ENCODE measurements around the gene ZSWIM1. TPM values are rescaled to one million over a fixed set of nuclear protein-coding genes. Genes with fewer than 3 reads are reported as not detected.

Gene ZSWIM1
- total and polyA plus RNA-seq, 2 of the 13 experiments (the other 11 are each of a cell fraction or from before 2014, with no cell fraction given): 9.5 to 11.7 TPM

GRCh38 chr20:45872626-45873025, 8.4 kb upstream of the ZSWIM1 start (continued):
- TF ChIP-seq PCBP1 (IDR thresholded peaks at IDR 0.05; ENCODE audit: borderline replicate concordance, low read depth, low read length): no peak
- no peak for TF ChIP-seq TCF7L2 (IDR thresholded peaks at IDR 0.05; ENCODE audit: low read depth, low read length)
- TF ChIP-seq CEBPB (IDR thresholded peaks at IDR 0.05; ENCODE audit: borderline replicate concordance, low read depth, low read length): no peak
- TF ChIP-seq MED13 (CRISPR knock-in tag; IDR thresholded peaks at IDR 0.05): no peak
- TF ChIP-seq, protein P1, sequence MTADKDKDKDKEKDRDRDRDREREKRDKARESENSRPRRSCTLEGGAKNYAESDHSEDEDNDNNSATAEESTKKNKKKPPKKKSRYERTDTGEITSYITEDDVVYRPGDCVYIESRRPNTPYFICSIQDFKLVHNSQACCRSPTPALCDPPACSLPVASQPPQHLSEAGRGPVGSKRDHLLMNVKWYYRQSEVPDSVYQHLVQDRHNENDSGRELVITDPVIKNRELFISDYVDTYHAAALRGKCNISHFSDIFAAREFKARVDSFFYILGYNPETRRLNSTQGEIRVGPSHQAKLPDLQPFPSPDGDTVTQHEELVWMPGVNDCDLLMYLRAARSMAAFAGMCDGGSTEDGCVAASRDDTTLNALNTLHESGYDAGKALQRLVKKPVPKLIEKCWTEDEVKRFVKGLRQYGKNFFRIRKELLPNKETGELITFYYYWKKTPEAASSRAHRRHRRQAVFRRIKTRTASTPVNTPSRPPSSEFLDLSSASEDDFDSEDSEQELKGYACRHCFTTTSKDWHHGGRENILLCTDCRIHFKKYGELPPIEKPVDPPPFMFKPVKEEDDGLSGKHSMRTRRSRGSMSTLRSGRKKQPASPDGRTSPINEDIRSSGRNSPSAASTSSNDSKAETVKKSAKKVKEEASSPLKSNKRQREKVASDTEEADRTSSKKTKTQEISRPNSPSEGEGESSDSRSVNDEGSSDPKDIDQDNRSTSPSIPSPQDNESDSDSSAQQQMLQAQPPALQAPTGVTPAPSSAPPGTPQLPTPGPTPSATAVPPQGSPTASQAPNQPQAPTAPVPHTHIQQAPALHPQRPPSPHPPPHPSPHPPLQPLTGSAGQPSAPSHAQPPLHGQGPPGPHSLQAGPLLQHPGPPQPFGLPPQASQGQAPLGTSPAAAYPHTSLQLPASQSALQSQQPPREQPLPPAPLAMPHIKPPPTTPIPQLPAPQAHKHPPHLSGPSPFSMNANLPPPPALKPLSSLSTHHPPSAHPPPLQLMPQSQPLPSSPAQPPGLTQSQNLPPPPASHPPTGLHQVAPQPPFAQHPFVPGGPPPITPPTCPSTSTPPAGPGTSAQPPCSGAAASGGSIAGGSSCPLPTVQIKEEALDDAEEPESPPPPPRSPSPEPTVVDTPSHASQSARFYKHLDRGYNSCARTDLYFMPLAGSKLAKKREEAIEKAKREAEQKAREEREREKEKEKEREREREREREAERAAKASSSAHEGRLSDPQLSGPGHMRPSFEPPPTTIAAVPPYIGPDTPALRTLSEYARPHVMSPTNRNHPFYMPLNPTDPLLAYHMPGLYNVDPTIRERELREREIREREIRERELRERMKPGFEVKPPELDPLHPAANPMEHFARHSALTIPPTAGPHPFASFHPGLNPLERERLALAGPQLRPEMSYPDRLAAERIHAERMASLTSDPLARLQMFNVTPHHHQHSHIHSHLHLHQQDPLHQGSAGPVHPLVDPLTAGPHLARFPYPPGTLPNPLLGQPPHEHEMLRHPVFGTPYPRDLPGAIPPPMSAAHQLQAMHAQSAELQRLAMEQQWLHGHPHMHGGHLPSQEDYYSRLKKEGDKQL (CRISPR knock-in tag; IDR thresholded peaks at IDR 0.05; ENCODE audit: low read depth): no peak
- TF ChIP-seq ZNF567 (CRISPR knock-in tag; IDR thresholded peaks at IDR 0.05; ENCODE audit: borderline replicate concordance): no peak
- TF ChIP-seq, protein P2, sequence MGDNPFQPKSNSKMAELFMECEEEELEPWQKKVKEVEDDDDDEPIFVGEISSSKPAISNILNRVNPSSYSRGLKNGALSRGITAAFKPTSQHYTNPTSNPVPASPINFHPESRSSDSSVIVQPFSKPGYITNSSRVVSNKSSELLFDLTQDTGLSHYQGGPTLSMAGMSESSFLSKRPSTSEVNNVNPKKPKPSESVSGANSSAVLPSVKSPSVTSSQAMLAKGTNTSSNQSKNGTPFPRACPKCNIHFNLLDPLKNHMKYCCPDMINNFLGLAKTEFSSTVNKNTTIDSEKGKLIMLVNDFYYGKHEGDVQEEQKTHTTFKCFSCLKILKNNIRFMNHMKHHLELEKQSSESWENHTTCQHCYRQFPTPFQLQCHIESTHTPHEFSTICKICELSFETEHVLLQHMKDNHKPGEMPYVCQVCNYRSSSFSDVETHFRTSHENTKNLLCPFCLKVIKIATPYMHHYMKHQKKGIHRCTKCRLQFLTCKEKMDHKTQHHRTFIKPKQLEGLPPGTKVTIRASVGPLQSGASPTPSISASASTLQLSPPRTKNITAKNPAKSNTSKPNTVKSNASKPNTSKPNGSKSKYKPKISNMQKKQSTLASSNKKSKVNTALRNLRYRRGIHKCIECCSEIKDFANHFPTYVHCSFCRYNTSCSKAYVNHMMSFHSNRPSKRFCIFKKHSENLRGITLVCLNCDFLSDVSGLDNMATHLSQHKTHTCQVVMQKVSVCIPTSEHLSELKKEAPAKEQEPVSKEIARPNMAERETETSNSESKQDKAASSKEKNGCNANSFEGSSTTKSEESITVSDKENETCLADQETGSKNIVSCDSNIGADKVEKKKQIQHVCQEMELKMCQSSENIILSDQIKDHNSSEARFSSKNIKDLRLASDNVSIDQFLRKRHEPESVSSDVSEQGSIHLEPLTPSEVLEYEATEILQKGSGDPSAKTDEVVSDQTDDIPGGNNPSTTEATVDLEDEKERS (CRISPR knock-in tag; IDR thresholded peaks at IDR 0.05): 0 out of 2 replicates have a peak, but pooled peaks have one; percentile 24
- 0 out of 2 replicates have a peak, but pooled peaks have one; percentile 30 for TF ChIP-seq ZFP90 (CRISPR knock-in tag; IDR thresholded peaks at IDR 0.05; ENCODE audit: borderline replicate concordance)
- TF ChIP-seq ELF3 (CRISPR knock-in tag; IDR thresholded peaks at IDR 0.05): 0 out of 2 replicates have a peak, but pooled peaks have one; percentile 21
- 0 out of 2 replicates have a peak, but pooled peaks have one; percentile 22 for TF ChIP-seq SP2 (CRISPR knock-in tag; IDR thresholded peaks at IDR 0.05)
- no peak for TF ChIP-seq HHEX (CRISPR knock-in tag; IDR thresholded peaks at IDR 0.05)
- TF ChIP-seq, protein P3, sequence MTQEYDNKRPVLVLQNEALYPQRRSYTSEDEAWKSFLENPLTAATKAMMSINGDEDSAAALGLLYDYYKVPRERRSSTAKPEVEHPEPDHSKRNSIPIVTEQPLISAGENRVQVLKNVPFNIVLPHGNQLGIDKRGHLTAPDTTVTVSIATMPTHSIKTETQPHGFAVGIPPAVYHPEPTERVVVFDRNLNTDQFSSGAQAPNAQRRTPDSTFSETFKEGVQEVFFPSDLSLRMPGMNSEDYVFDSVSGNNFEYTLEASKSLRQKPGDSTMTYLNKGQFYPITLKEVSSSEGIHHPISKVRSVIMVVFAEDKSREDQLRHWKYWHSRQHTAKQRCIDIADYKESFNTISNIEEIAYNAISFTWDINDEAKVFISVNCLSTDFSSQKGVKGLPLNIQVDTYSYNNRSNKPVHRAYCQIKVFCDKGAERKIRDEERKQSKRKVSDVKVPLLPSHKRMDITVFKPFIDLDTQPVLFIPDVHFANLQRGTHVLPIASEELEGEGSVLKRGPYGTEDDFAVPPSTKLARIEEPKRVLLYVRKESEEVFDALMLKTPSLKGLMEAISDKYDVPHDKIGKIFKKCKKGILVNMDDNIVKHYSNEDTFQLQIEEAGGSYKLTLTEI (CRISPR knock-in tag; conservative IDR thresholded peaks at IDR 0.05): no peak
- no peak for TF ChIP-seq E2F2 (CRISPR knock-in tag; IDR thresholded peaks at IDR 0.05; ENCODE audit: borderline replicate concordance)
- TF ChIP-seq, protein P4, sequence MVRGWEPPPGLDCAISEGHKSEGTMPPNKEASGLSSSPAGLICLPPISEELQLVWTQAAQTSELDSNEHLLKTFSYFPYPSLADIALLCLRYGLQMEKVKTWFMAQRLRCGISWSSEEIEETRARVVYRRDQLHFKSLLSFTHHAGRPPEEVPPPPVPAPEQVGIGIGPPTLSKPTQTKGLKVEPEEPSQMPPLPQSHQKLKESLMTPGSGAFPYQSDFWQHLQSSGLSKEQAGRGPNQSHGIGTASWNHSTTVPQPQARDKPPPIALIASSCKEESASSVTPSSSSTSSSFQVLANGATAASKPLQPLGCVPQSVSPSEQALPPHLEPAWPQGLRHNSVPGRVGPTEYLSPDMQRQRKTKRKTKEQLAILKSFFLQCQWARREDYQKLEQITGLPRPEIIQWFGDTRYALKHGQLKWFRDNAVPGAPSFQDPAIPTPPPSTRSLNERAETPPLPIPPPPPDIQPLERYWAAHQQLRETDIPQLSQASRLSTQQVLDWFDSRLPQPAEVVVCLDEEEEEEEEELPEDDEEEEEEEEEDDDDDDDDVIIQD (CRISPR knock-in tag; IDR thresholded peaks at IDR 0.05; ENCODE audit: low read depth): peak; percentile 49; the same call in 1 of the 2 replicates
- peak; percentile 31; the same call in 1 of the 2 replicates for TF ChIP-seq SAP130 (CRISPR knock-in tag; IDR thresholded peaks at IDR 0.05; ENCODE audit: low read depth)
